Epithelial cell of alveolus of lung (primary cell): ENCODE results near the gene GCKR. TPM values are rescaled to one million over a fixed set of nuclear protein-coding genes. Genes with fewer than 3 reads are reported as not detected.

ENCODE experiments used
- total RNA-seq: library from RNA; depleted of rRNA; stranded (reverse); fragments of >200 nt; gene quantifications from 2 replicates; pipeline ENCODE4 v1.2.1, GENCODE V29; 2015

Gene GCKR, protein sequence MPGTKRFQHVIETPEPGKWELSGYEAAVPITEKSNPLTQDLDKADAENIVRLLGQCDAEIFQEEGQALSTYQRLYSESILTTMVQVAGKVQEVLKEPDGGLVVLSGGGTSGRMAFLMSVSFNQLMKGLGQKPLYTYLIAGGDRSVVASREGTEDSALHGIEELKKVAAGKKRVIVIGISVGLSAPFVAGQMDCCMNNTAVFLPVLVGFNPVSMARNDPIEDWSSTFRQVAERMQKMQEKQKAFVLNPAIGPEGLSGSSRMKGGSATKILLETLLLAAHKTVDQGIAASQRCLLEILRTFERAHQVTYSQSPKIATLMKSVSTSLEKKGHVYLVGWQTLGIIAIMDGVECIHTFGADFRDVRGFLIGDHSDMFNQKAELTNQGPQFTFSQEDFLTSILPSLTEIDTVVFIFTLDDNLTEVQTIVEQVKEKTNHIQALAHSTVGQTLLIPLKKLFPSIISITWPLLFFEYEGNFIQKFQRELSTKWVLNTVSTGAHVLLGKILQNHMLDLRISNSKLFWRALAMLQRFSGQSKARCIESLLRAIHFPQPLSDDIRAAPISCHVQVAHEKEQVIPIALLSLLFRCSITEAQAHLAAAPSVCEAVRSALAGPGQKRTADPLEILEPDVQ
- 0.24 and 0.39 TPM in 2 replicates for total RNA-seq

DNA sequence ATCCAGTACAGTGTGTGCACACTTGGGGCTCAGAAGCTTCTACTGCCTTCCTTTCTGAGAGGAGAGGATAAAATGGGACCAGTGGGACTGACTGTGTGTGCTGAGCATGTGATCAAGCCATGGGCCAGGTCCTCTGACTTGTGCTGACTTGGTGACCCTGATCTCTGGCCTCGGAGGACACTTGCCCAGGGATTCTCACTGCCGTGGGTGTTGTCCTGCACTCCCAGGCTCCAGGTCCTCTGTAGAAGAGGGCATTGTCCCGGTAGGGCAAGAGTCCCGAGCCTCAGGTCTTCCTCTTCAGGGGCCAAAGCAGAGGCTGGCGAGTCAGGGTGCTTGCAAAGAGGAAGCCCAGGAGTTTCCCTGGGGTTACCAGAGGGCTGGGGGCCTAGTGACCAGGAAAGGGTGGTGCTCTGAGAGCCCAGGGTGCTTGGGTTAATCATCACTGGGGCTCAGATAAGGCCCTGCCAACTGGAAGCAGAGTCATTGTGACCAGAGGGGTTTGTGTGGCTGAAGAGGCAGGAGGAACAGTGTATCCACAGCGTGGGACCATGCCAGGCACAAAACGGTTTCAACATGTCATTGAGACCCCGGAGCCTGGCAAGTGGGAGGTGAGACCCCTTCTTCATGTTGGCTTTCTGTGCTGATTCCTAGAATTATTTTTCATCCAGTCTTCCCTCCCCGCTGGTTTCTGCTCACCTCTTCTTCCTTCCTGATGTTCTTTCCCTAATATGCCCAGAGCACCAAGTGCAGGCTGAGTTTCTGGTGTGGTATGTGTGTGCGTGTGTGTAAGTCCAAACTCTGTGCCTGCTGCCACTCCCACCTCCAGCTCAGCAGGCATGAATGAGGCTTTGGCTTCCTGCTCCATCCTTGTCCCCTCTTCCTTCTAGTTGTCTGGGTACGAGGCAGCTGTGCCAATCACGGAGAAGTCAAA is at the start of gene GCKR:
TSS of gene GCKR (plus strand) at position 483 of the 931 bp plus-strand sequence. CDS start at position 549, 66 bp downstream.

DNA sequence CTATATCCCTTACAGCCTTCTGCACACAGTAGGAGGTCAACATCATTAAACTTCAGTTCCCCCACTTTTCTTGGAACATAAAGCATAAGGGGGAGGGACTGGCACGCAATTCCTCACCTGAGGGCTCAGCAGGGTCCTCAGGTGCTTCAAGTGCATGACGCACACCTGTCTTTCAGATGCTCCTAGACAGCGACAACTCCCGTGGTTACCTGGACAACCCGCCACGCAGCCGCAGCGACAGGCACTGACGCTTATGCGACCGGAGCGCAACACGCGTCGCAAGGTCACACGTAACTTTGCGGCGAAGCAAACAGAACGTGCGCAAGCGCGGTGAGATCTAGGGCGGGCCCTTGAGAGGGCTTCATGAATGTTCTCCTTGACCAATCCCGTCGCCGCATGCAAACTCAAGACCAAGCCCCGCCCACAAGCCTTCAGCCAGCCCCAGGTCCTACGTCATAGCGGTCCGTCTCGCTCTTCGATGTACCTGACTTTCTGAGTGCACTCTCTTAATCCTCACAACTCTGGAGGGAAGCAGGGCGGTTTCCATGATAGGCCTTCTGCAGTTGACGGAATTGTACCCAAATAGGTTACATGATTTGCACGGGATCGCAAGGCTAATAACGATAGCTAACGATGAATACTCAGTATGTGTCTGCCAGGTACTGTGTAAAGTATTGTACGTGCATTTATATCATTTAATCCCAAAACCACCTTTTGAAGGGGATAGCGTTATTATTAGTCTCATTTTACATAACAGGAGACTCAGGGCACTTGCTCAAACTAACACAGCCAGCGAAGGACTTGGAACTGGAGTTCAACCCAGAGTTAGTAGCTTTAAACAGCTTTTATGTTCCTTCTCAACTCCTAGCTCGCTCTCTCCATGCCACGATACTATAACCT is 6.9 kb upstream of the GCKR start, which contains the start of gene IFT172:
TSS of gene IFT172 (minus strand) at position 246 of the 900 bp plus-strand sequence. CDS start at position 156, 90 bp downstream.

DNA sequence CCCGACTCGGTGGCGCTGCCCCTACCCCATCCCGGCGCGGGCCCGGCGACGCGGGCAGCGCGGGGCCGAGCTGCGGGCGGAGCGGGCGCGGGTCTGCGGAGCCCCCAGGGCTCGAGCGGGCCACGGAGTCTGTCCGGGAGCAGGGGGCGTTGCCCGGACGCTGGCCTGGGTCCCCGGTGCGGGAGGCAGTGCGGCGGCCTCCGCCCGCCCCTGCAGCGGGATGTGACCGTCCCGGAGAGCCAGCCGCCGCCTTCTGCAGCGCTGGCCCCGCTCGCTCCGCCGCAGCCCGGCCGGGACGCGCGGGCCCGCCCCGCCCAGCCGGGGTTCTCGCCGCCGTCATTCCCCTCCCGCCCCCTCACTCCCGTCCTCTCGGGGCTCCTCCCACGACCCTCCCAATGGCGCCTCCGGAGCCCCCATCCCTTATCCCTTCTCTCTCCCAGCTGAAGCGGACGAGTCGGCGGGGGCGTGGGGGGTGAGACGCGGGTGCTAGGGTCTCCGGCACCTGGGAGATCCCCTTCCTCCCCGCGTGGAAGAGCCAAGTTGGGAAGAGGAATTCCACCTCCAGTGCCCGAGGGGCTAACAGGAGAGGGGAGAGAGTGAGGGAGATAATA is 1.6 kb upstream of the GCKR start, which contains the start of gene FNDC4:
TSS of gene FNDC4 (minus strand) at position 257 of the 611 bp plus-strand sequence. CDS start 521 bp downstream, outside the sequence.

Other genes with a start within 250 kb of the GCKR start
- gene SLC30A3, start 233.8 kb upstream of the GCKR start, total RNA-seq, result not detected in 2 replicates
- not detected in 2 replicates for gene DNAJC5G, start 221.4 kb upstream of the GCKR start, total RNA-seq
- 0.24 TPM in 1 of 2 replicates, not detected in the other for gene TRIM54, start 214.4 kb upstream of the GCKR start, total RNA-seq
- gene UCN, start 188.4 kb upstream of the GCKR start, total RNA-seq, result 1.0 and 11.3 TPM in 2 replicates
- 80.7 and 88.8 TPM in 2 replicates for gene MPV17, start 173.7 kb upstream of the GCKR start, total RNA-seq
- 44.7 and 50.6 TPM in 2 replicates for gene GTF3C2, start 140.1 kb upstream of the GCKR start, total RNA-seq
- gene EIF2B4, start 126.5 kb upstream of the GCKR start, total RNA-seq, result 25.9 and 29.5 TPM in 2 replicates
- gene SNX17, start 126.2 kb upstream of the GCKR start, total RNA-seq, result 77.5 and 138 TPM in 2 replicates
- gene ZNF513, start 116.1 kb upstream of the GCKR start, total RNA-seq, result 5.9 and 6.7 TPM in 2 replicates
- 48.9 and 86.0 TPM in 2 replicates for gene PPM1G, start 87.2 kb upstream of the GCKR start, total RNA-seq
- gene NRBP1, start 68.2 kb upstream of the GCKR start, total RNA-seq, result 67.0 and 109 TPM in 2 replicates
- gene KRTCAP3, start 54.5 kb upstream of the GCKR start, total RNA-seq, result 2.7 TPM in 1 of 2 replicates, not detected in the other
- 15.3 and 17.5 TPM in 2 replicates for gene IFT172, start 7.1 kb upstream of the GCKR start, total RNA-seq
- 10.4 and 20.9 TPM in 2 replicates for gene FNDC4, start 1.6 kb upstream of the GCKR start, total RNA-seq
- gene ZNF512, start 86.2 kb downstream of the GCKR start, total RNA-seq, result 18.0 and 27.9 TPM in 2 replicates
- 0.40 and 1.8 TPM in 2 replicates for gene CCDC121, start 132.2 kb downstream of the GCKR start, total RNA-seq
- 20.7 and 32.3 TPM in 2 replicates for gene GPN1, start 132.2 kb downstream of the GCKR start, total RNA-seq
- 16.0 and 25.4 TPM in 2 replicates for gene SUPT7L, start 166.8 kb downstream of the GCKR start, total RNA-seq
- 18.1 and 22.4 TPM in 2 replicates for gene SLC4A1AP, start 167.1 kb downstream of the GCKR start, total RNA-seq